Loucy (cell line): ENCODE measurements around the gene ADARB2.

Source experiments
- H2AFZ ChIP-seq: fragments of 200-600 bp; sonication (generic); 2 replicates; pipeline ENCODE4 v1.6.0; 2016; ENCODE audit warnings: antibody characterized with exemption, mild to moderate bottlenecking, low read length, moderate library complexity
- H3F3A ChIP-seq: fragments of 200-600 bp; 2 replicates; pipeline ENCODE4 v1.6.0; 2016; ENCODE audit warnings: antibody characterized with exemption, low read depth, mild to moderate bottlenecking
- H3K27me3 ChIP-seq: fragments of 200-600 bp; sonication (generic); 2 replicates; pipeline ENCODE4 v1.6.1; 2014; ENCODE audit warnings: low read length, mild to moderate bottlenecking; ENCODE audit not compliant: insufficient read depth, poor library complexity, severe bottlenecking
- H3K36me3 ChIP-seq: fragments of 200-600 bp; sonication (generic); 2 replicates; pipeline ENCODE4 v1.6.1; 2016; ENCODE audit warnings: low read length; ENCODE audit not compliant: insufficient read depth
- H3K4me1 ChIP-seq: fragments of 200-600 bp; sonication (generic); 2 replicates; pipeline ENCODE4 v1.5.1; 2014; ENCODE audit warnings: low read length, mild to moderate bottlenecking; ENCODE audit not compliant: insufficient read depth, poor library complexity, severe bottlenecking
- H3K4me2 ChIP-seq: fragments of 200-600 bp; sonication (generic); 2 replicates; pipeline ENCODE4 v1.6.0; 2014; ENCODE audit warnings: antibody characterized with exemption, low read length, low read depth, mild to moderate bottlenecking; ENCODE audit not compliant: poor library complexity, severe bottlenecking
- H3K4me3 ChIP-seq: fragments of 200-600 bp; sonication (generic); 2 replicates; pipeline ENCODE4 v1.5.1; 2014; ENCODE audit warnings: low read length, mild to moderate bottlenecking, mixed read lengths; ENCODE audit not compliant: poor library complexity, severe bottlenecking
- H3K79me2 ChIP-seq: fragments of 200-600 bp; sonication (generic); 2 replicates; pipeline ENCODE4 v1.6.1; 2014; ENCODE audit warnings: low read length; ENCODE audit not compliant: insufficient read depth
- H3K9ac ChIP-seq: fragments of 200-600 bp; sonication (generic); 2 replicates; pipeline ENCODE4 v1.6.0; 2014; ENCODE audit warnings: mild to moderate bottlenecking, low read depth, low read length, moderate library complexity; ENCODE audit not compliant: poor library complexity, severe bottlenecking
- H3K9me2 ChIP-seq: fragments of 200-600 bp; sonication (generic); replicated peaks from 2 replicates; pipeline ENCODE4 v1.6.1; 2016; ENCODE audit warnings: low read depth, low read length, mixed read lengths
- H3K9me3 ChIP-seq: fragments of 200-600 bp; sonication (generic); 2 replicates; pipeline ENCODE4 v1.6.1; 2014; ENCODE audit warnings: mild to moderate bottlenecking, antibody characterized with exemption, low read length, low read depth; ENCODE audit not compliant: insufficient read depth
- H4K20me1 ChIP-seq: fragments of 200-600 bp; sonication (generic); 2 replicates; pipeline ENCODE4 v1.6.0; 2014; ENCODE audit warnings: antibody characterized with exemption, low read length, mild to moderate bottlenecking; ENCODE audit not compliant: insufficient read depth, poor library complexity, severe bottlenecking
- EZH2phosphoT487 ChIP-seq: fragments of 200-600 bp; IDR thresholded peaks from 2 replicates; pipeline ENCODE4 v1.6.1; 2018; ENCODE audit warnings: antibody characterized with exemption, mild to moderate bottlenecking, moderate library complexity, borderline replicate concordance
- TF ChIP-seq, protein P1 (sequence below): fragments of 200-600 bp; sonication (generic); conservative IDR thresholded peaks from 2 replicates; pipeline ENCODE4 v1.5.1; 2014; ENCODE audit warnings: mild to moderate bottlenecking, antibody characterized with exemption, low read length

The ADARB2 gene

DNA sequence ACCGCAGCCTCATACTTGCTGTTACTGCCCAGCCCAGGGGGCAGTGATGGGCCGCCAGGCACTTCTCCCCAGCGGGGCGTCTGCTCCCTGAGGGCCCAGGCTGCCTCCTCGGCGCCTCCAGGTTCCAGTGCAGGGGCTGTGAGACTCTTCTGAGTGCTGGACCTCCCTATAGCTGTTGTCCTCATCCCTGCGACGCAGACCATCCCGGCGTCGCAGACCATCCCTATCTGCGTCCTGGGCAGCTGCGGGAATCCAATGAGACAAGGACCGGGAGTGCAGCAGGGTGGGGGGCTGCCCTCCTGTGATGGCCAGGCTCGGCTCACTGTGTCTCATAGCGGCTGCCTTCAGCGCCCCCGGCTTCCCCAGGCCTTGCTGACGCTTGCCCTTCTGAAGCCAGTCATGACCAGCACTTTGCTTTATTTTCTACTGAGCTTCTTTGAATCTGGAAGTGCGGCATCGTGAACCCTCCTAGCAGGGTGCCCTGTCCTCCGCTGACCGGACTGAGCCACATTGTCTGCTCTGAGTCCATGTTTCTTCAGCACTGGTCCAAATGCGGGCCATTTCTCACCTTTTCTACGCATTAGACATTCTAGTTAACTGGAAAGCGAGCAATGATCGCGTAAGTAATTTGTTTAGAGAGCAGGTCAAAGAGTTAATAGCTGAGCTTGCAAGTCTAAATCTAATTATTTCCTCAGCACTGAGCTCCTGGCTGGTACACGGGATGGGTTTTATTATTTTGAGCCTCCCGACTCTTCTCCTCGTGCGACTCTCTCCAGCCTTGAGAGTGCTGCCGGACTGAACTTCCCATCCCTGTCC is 341.6 kb downstream of the ADARB2 start:
- no peak overlapping the region for H3K4me3 ChIP-seq
- H4K20me1 ChIP-seq = no peaks in the 10 kb centered on the region
- H3K4me2 ChIP-seq = no peak overlapping the region
- no peaks in the 10 kb centered on the region for H3K4me1 ChIP-seq
- no peaks in the 10 kb centered on the region for H3K27me3 ChIP-seq
- no peaks in the 10 kb centered on the region for H3K9me2 ChIP-seq
- TF ChIP-seq EZH2phosphoT487 = no peak
- TF ChIP-seq, protein P1, sequence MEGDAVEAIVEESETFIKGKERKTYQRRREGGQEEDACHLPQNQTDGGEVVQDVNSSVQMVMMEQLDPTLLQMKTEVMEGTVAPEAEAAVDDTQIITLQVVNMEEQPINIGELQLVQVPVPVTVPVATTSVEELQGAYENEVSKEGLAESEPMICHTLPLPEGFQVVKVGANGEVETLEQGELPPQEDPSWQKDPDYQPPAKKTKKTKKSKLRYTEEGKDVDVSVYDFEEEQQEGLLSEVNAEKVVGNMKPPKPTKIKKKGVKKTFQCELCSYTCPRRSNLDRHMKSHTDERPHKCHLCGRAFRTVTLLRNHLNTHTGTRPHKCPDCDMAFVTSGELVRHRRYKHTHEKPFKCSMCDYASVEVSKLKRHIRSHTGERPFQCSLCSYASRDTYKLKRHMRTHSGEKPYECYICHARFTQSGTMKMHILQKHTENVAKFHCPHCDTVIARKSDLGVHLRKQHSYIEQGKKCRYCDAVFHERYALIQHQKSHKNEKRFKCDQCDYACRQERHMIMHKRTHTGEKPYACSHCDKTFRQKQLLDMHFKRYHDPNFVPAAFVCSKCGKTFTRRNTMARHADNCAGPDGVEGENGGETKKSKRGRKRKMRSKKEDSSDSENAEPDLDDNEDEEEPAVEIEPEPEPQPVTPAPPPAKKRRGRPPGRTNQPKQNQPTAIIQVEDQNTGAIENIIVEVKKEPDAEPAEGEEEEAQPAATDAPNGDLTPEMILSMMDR = no peak
- no peaks in the 10 kb centered on the region for H3K36me3 ChIP-seq
- no peak overlapping the region for H2AFZ ChIP-seq
- H3F3A ChIP-seq = no peaks in the 10 kb centered on the region
- H3K9me3 ChIP-seq = no peaks in the 10 kb centered on the region
- no peak overlapping the region for H3K9ac ChIP-seq
- no peaks in the 10 kb centered on the region for H3K79me2 ChIP-seq

DNA sequence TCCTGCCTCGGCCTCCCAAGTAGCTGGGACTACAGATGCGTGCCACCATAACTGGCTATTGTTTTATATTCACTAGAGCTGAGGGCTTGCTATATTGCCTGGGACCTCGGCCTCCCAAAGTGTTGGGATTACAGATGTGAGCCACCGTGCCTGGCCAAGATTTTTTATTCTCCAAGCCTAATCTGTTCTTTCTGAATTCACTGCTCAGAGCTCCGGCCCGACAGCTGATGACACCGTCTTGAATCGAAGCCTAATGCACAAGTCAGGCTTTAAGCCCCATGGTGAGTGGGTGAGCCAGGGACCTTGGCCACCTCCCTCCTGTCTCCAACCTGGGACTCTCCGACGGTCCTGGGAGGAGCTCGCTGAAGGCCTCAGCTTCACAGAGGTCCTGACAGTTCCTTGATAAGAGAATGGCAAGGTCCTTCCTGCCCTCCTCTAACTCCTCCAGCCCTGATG is 342.3 kb downstream of the ADARB2 start:
- H3K27me3 ChIP-seq = no peaks in the 10 kb centered on the region
- H3K4me1 ChIP-seq = no peaks in the 10 kb centered on the region
- H3K9me3 ChIP-seq = no peaks in the 10 kb centered on the region
- no peak overlapping the region for H3K4me3 ChIP-seq
- H3K79me2 ChIP-seq = no peaks in the 10 kb centered on the region
- H3K36me3 ChIP-seq = no peaks in the 10 kb centered on the region
- TF ChIP-seq, protein P1 = no peak
- no peak for TF ChIP-seq EZH2phosphoT487
- no peak overlapping the region for H3K9ac ChIP-seq
- H3K4me2 ChIP-seq = no peak overlapping the region
- H3F3A ChIP-seq = no peaks in the 10 kb centered on the region
- no peaks in the 10 kb centered on the region for H3K9me2 ChIP-seq
- no peak overlapping the region for H2AFZ ChIP-seq
- no peaks in the 10 kb centered on the region for H4K20me1 ChIP-seq

DNA sequence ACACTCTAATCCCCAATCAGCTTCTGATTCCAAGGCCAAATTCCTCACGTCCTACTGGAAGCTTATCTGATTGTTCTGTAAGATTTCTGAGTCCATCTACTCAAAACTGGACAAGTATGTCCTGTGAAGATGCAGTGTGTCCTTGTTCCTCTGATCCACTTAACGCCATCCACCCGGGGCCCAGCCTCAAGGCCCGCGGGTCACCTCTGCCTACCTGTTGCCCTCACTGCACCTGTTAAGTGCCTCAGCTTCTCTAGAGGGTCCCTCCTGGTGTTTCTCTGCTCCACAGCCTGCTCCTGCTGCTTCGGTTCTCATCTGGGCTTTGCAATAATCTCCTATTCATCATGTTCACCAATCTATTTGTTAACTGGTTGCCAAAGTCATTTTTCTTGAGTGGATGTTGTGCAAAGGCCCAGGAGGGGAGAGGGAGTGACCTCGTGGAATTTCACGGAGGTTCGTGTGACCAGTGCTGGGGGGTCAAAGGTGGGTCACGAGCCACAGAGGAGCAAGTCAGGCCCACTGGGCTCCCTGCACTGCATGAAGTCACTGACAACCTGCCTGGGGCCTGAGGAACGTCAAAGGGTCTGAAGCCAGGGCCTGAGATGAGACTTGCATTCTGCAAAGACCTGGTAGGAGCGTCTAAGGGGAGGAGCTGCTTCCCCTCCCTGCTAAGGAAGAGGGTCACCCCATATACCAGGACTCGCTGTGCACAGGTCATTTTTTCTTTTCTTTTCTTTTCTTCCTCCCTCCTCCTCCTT is 343.0 kb downstream of the ADARB2 start:
- Histone ChIP-seq H3K4me3 (no peak overlapping the region), H4K20me1 (no peaks in the 10 kb centered on the region), H3K4me1 (no peaks in the 10 kb centered on the region), H3K27me3 (no peaks in the 10 kb centered on the region), H2AFZ (no peak overlapping the region), H3K9me2 (no peaks in the 10 kb centered on the region), H3K79me2 (no peaks in the 10 kb centered on the region), H3K9me3 (no peaks in the 10 kb centered on the region), H3K36me3 (no peaks in the 10 kb centered on the region), H3F3A (no peaks in the 10 kb centered on the region), H3K9ac (no peak overlapping the region), H3K4me2 (no peak overlapping the region)
- TF ChIP-seq, protein P1 = no peak
- TF ChIP-seq EZH2phosphoT487 = no peak
